ENCODE data around the gene THRA. TPM values are rescaled to one million over a fixed set of nuclear protein-coding genes. Genes with fewer than 3 reads are reported as not detected.

Gene THRA
- total and polyA plus RNA-seq, 9 of the 15 experiments (the other 6 are each of a cell fraction or from before 2014, with no cell fraction given), result 0.34 to 23.4 (median 12.7) TPM

DNA sequence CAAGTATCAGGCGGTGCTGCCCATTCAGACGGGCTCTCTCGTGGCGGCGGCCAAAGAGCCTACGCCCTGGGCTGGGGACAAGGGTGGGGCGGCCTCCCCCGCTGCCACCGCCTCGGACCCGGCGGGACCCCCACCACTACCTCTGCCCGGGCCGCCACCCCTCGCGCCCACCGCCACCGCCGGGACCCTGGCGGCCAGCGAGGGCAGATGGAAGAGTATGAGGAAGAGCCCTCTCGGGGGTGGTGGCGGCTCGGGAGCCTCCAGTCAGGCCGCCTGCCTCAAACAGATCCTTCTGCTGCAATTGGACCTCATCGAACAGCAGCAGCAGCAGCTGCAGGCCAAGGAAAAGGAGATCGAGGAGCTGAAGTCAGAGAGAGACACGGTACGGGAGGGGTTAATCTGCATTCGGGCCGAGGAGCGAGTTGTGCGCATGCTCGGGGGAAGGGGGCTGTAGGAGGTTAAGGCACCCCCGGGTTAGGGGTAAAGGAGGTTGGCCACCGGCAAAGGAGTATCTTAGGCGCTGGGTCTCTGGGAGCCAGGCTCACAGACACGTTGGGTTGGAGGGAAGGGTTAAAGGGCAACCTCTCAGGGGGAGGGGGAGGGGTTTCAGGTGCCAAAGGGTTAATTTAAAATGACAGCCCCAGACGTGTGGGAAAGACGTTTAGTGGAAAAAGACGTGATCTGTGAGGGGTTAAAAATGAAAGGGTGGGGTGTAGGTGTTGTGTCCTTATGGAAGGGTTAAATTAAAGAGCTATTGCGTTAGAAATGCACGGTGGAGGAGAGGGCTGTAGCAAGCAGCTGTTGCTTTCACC is 60.4 kb downstream of the THRA start (continued):
- no peak for TF ChIP-seq ZNF778 (CRISPR knock-in tag; IDR thresholded peaks at IDR 0.05)
- TF ChIP-seq HSF4 (CRISPR knock-in tag; IDR thresholded peaks at IDR 0.05; ENCODE audit: borderline replicate concordance), result no peak
- no peak for TF ChIP-seq HNRNPK (IDR thresholded peaks at IDR 0.05; ENCODE audit: low read depth, low read length, poor library complexity, severe bottlenecking)
- TF ChIP-seq NCOA4 (IDR thresholded peaks at IDR 0.05; ENCODE audit: partially characterized antibody), result no peak
- TF ChIP-seq CTBP1 (IDR thresholded peaks at IDR 0.05; ENCODE audit: borderline replicate concordance), result no peak
- TF ChIP-seq NR4A1 (CRISPR knock-in tag; IDR thresholded peaks at IDR 0.05), result no peak
- no peak for TF ChIP-seq NR4A1 (tag; IDR thresholded peaks at IDR 0.05)
- TF ChIP-seq ZNF764 (CRISPR knock-in tag; IDR thresholded peaks at IDR 0.05; ENCODE audit: low read depth), result no peak
- no peak for TF ChIP-seq GABPA (tag; conservative IDR thresholded peaks at IDR 0.05; ENCODE audit: low read depth)
- no peak for TF ChIP-seq SREBF2 (CRISPR knock-in tag; IDR thresholded peaks at IDR 0.05)
- TF ChIP-seq, protein P1, sequence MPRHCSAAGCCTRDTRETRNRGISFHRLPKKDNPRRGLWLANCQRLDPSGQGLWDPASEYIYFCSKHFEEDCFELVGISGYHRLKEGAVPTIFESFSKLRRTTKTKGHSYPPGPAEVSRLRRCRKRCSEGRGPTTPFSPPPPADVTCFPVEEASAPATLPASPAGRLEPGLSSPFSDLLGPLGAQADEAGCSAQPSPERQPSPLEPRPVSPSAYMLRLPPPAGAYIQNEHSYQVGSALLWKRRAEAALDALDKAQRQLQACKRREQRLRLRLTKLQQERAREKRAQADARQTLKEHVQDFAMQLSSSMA (CRISPR knock-in tag; IDR thresholded peaks at IDR 0.05), result no peak
- TF ChIP-seq ELK1 (CRISPR knock-in tag; IDR thresholded peaks at IDR 0.05), result no peak
- peak; percentile 57; the same call in 1 of the 2 replicates for TF ChIP-seq NCOA1 (IDR thresholded peaks at IDR 0.05; ENCODE audit: low read depth)
- TF ChIP-seq TEAD4 (IDR thresholded peaks at IDR 0.05; ENCODE audit: low read length), result no peak
- no peak for TF ChIP-seq TEAD4 (CRISPR knock-in tag; IDR thresholded peaks at IDR 0.05; ENCODE audit: borderline replicate concordance)
- TF ChIP-seq HNRNPLL (IDR thresholded peaks at IDR 0.05; ENCODE audit: low read depth, low read length, poor library complexity, severe bottlenecking), result no peak
- no peak for TF ChIP-seq ASH1L (IDR thresholded peaks at IDR 0.05; ENCODE audit: borderline replicate concordance, low read depth, partially characterized antibody)
- TF ChIP-seq USF2 (CRISPR knock-in tag; IDR thresholded peaks at IDR 0.05), result no peak
- TF ChIP-seq SMAD1 (IDR thresholded peaks at IDR 0.05; ENCODE audit: low read depth, low read length, partially characterized antibody), result no peak
- no peak for TF ChIP-seq ZNF384 (IDR thresholded peaks at IDR 0.05; ENCODE audit: low read depth, low read length)
- no peak for TF ChIP-seq ZNF589 (CRISPR knock-in tag; IDR thresholded peaks at IDR 0.05; ENCODE audit: low read depth)
- TF ChIP-seq ETV5 (CRISPR knock-in tag; IDR thresholded peaks at IDR 0.05; ENCODE audit: low read depth), result no peak
- no peak for TF ChIP-seq ZNF431 (CRISPR knock-in tag; IDR thresholded peaks at IDR 0.05)
- no peak for TF ChIP-seq TCFL5 (CRISPR knock-in tag; conservative IDR thresholded peaks at IDR 0.05)
- TF ChIP-seq HCFC1 (IDR thresholded peaks at IDR 0.05; ENCODE audit: low read depth, low read length), result no peak
- TF ChIP-seq YY1 (IDR thresholded peaks at IDR 0.05; ENCODE audit: borderline replicate concordance in 1 of 3, control insufficient read depth in 1 of 3, extremely low read depth in 1 of 3, insufficient read depth in 3 of 3, insufficient read length in 1 of 3, insufficient replicate concordance in 2 of 3, low read depth in 1 of 3, low read length in 2 of 3), result no peak
- TF ChIP-seq U2AF1 (optimal IDR thresholded peaks at IDR 0.05; ENCODE audit: low read depth, low read length), result no peak

All from K562 (cell line).